Measurements from ENCODE around the gene PIK3CD.

The PIK3CD gene

GRCh38 chr1:9774712-9775679 lies 123.5 kb downstream of the PIK3CD start:
- DNase-seq (ENCODE audit: low spot score) = no peak

- no peak for DNase-seq (ENCODE audit: low spot score)
Observed at GRCh38 chr1:9776685-9777084, 125.2 kb downstream of the PIK3CD start.

Data from RKO (cell line).